Measurements from ENCODE around the gene TENM3. TPM values are rescaled to one million over a fixed set of nuclear protein-coding genes. Genes with fewer than 3 reads are reported as not detected.

Gene TENM3
- total RNA-seq, 1 donor from 2014 or later, result not detected

DNA sequence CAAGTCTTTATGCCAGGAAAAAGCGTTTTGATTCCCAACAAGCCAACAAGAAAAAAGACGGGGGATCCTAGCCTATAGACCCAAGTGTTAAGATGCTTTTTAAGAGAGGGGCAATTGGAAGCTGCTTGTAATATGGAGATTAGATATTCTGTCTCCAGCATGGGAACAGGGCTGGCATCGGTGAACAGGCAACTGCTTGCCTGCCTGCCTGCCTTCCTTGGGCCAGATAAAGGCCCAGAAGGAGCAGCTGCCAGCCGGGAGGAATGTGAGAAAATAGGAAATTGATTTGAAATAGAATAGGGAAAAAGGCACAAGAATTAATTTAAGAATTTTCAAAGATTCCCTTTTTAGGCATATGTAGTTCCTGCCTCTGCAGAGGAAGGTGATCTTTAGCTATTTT is 192.2 kb downstream of the TENM3 start:
- TF ChIP-seq, protein P1, sequence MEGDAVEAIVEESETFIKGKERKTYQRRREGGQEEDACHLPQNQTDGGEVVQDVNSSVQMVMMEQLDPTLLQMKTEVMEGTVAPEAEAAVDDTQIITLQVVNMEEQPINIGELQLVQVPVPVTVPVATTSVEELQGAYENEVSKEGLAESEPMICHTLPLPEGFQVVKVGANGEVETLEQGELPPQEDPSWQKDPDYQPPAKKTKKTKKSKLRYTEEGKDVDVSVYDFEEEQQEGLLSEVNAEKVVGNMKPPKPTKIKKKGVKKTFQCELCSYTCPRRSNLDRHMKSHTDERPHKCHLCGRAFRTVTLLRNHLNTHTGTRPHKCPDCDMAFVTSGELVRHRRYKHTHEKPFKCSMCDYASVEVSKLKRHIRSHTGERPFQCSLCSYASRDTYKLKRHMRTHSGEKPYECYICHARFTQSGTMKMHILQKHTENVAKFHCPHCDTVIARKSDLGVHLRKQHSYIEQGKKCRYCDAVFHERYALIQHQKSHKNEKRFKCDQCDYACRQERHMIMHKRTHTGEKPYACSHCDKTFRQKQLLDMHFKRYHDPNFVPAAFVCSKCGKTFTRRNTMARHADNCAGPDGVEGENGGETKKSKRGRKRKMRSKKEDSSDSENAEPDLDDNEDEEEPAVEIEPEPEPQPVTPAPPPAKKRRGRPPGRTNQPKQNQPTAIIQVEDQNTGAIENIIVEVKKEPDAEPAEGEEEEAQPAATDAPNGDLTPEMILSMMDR (IDR thresholded peaks at IDR 0.05), result no peak
- ATAC-seq (ENCODE audit: low read depth) (no peak), DNase-seq (no peak)
- peaks cover under 1% of the 10 kb centered on the region for H3K9me3 Mint-ChIP-seq
- no peaks in the 10 kb centered on the region for H3K27me3 Mint-ChIP-seq
- CTCF ChIA-PET, result no interaction called here
- H3K4me1 Mint-ChIP-seq, result no peaks in the 10 kb centered on the region
- H3K36me3 Mint-ChIP-seq (ENCODE audit: low read depth), result no peaks in the 10 kb centered on the region
- H3K4me3 Mint-ChIP-seq, result no peak overlapping the region
- no peak overlapping the region for H3K27ac Mint-ChIP-seq
- intact Hi-C loops (cut with micrococcal nuclease), result no loop called here
- POLR2A ChIA-PET, result no interaction called here

DNA sequence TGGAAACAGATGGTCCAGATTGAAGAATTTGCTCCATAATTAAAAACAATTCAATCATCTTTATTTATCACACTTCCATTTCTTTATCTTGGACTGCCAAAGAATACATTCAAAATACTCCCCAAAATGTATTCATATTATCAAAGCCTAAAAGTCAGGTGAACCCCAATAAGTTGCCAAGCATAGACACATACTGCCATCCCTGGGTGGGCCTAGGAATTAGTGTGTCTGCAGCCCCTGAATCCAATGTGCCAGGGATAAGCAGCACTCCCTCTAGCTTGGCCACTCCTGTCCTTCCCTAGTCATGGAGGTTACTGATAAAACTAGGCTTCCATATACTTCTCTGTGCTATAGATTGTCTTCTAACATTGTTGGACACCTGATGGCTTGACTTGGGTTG is 199.9 kb downstream of the TENM3 start:
- Mint-ChIP-seq H3K36me3 (ENCODE audit: low read depth) (no peaks in the 10 kb centered on the region), H3K27ac (no peak overlapping the region), H3K9me3 (peaks cover 2% of the 10 kb centered on the region), H3K4me1 (peaks cover 6% of the 10 kb centered on the region), H3K4me3 (no peak overlapping the region), H3K27me3 (peaks cover 22% of the 10 kb centered on the region)
- DNase-seq, result no peak
- POLR2A ChIA-PET, result no interaction called here
- ATAC-seq (ENCODE audit: low read depth), result no peak
- intact Hi-C loops (cut with micrococcal nuclease), result no loop called here
- TF ChIP-seq, protein P1 (IDR thresholded peaks at IDR 0.05), result no peak
- CTCF ChIA-PET, result no interaction called here

DNA sequence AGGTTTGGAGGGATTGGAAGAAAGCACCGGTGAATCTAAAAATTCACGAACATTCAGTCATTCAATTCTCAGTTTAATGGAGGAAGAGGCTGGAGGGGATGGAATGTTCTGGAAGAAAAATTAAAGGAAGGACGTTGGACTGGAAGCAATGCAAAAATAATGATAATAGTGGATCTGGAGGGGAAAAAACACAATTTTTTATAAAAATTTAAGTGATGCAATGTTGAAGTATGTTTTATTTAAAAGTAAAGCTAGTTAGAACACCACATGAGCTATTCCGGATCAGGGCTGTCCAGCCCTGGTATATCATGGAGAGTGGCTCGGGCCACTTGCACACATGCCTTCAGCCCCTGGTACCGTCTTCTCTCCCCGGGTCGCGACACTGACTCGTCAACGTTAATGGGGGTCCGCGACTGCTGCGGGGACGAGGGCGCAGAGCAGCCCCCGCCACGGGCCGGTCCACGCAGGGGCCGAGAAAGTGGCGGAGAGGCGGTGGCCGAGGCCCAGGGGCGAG is 204.6 kb downstream of the TENM3 start:
- CTCF ChIA-PET, result no interaction called here
- peaks cover 21% of the 10 kb centered on the region for H3K4me1 Mint-ChIP-seq
- H3K9me3 Mint-ChIP-seq, result no peaks in the 10 kb centered on the region
- H3K36me3 Mint-ChIP-seq (ENCODE audit: low read depth), result no peaks in the 10 kb centered on the region
- DNase-seq, result no peak
- TF ChIP-seq, protein P1 (IDR thresholded peaks at IDR 0.05), result no peak
- H3K27me3 Mint-ChIP-seq, result peaks cover 55% of the 10 kb centered on the region
- intact Hi-C loops (cut with micrococcal nuclease), result no loop called here
- POLR2A ChIA-PET, result no interaction called here
- peak overlapping the region; percentile 70 for H3K4me3 Mint-ChIP-seq
- no peak for ATAC-seq (ENCODE audit: low read depth)
- no peak overlapping the region for H3K27ac Mint-ChIP-seq

DNA sequence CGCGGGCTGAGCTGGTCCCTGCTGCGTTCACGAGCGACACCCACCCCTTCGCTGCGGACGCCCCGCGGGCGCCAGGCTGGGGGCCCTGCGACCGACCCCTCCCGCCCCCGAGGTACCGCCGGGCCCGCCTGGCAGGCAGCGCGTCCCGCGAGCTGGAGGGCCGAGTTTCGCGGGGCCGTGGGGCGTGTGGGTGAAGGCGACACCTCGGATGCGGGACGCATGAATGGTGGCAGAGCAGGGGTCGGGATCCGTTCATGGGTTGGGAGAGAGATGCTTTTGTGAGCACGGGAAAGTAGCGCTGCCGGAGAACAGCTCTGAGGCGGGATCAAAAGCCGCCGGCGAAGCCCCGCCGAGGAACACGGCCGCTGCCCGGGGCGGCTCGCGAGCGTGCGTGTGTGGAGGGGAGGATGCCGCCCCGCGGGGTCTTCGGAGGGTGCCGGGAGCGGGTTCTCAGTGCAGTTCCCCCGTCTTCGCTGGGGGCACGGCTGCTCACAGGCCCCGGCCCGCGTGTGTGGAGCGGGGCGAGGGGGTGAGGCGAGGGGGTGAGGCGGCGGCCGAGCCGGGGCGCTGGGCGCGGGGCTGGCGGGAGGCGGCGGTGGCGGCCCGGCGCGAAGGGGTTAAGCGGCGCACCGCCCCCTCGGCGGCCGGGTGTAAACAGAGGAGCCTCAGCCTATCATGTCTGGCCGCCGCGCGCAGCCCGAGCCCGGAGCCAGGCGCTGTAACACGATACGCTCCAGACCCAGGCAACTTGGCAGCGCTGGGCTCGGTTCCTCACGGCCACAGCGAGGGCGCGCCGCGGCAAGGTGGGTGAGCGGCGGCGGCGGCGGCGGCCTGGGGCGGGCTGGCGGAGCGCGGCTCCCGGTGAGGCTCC is 205.3 kb downstream of the TENM3 start:
- intact Hi-C loops (cut with micrococcal nuclease), result no loop called here
- POLR2A ChIA-PET, result no interaction called here
- TF ChIP-seq, protein P1 (IDR thresholded peaks at IDR 0.05), result no peak
- H3K27me3 Mint-ChIP-seq, result peaks cover 55% of the 10 kb centered on the region
- no peaks in the 10 kb centered on the region for H3K36me3 Mint-ChIP-seq (ENCODE audit: low read depth)
- DNase-seq (no peak), ATAC-seq (ENCODE audit: low read depth) (peak; percentile 69)
- H3K27ac Mint-ChIP-seq, result no peak overlapping the region
- H3K4me3 Mint-ChIP-seq, result peak overlapping the region; percentile 65
- no peaks in the 10 kb centered on the region for H3K9me3 Mint-ChIP-seq
- peaks cover 21% of the 10 kb centered on the region for H3K4me1 Mint-ChIP-seq
- CTCF ChIA-PET, result no interaction called here

DNA sequence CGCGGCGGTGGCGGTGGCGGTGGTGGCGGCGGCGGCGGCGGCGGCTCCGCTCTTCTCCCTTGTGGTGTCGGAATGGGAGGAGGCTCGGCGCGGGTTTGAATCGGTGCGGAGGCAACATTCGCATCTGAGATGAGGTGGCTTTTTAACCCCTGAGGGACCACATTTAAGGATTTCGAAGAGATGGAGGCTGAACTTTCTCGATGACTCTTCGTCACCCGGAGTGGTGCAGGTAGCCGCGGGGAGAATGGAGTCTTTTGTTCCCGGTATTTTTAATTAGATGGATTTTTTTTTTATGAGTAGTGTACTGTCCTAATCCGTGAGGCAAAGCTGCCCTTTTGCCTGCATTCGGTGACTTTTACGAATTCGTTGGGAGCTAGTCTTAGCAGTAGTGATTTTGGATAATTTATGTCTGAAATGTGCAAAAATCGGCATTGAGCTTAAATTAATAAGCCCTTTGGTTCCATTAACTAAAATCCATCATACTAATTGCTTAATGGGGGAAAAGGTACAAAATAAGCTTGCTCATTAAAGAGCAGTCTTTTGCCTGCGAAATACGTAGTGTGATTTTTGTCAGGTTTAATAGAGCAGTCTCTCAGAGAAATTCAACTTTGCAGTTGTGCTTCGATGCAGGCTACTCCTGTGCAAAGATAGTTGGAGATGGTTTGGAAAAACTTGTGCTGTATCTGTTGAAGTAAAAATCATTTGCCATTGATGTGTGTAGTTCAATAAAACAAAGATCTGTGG is 206.2 kb downstream of the TENM3 start:
- ChIA-PET CTCF (no interaction called here), POLR2A (no interaction called here)
- TF ChIP-seq, protein P1 (IDR thresholded peaks at IDR 0.05), result no peak
- DNase-seq (no peak), ATAC-seq (ENCODE audit: low read depth) (no peak)
- Mint-ChIP-seq H3K27ac (no peak overlapping the region), H3K27me3 (peaks cover 56% of the 10 kb centered on the region), H3K36me3 (ENCODE audit: low read depth) (no peaks in the 10 kb centered on the region), H3K4me1 (peaks cover 21% of the 10 kb centered on the region), H3K4me3 (peak overlapping the region; percentile 73), H3K9me3 (no peaks in the 10 kb centered on the region)
- intact Hi-C loops (cut with micrococcal nuclease), result no loop called here
